DOHH2 (cell line): ENCODE results near the gene YIF1A.

Experiments used
- H3F3A ChIP-seq: fragments of 200-600 bp; sonication (generic), shearing (Covaris generic); 2 replicates; pipeline ENCODE4 v1.6.0; 2016; ENCODE audit warnings: antibody characterized with exemption, mild to moderate bottlenecking; ENCODE audit not compliant: control insufficient read depth, insufficient read depth
- H3K27ac ChIP-seq: fragments of 200-600 bp; sonication (generic); 2 replicates; pipeline ENCODE4 v1.5.1; 2014; ENCODE audit warnings: low read depth, mild to moderate bottlenecking, low read length, moderate library complexity
- H3K27me3 ChIP-seq: fragments of 200-600 bp; sonication (generic); 2 replicates; pipeline ENCODE4 v1.6.1; 2014; ENCODE audit warnings: mild to moderate bottlenecking, low read length, mixed read lengths; ENCODE audit not compliant: control insufficient read depth
- H3K36me3 ChIP-seq: fragments of 200-600 bp; sonication (generic); 2 replicates; pipeline ENCODE4 v1.6.1; 2014; ENCODE audit warnings: mild to moderate bottlenecking, low read length, moderate library complexity, mixed read lengths; ENCODE audit not compliant: control insufficient read depth
- H3K4me1 ChIP-seq: fragments of 200-600 bp; sonication (generic); 2 replicates; pipeline ENCODE4 v1.6.1; 2014; ENCODE audit warnings: mild to moderate bottlenecking, low read length, mixed read lengths; ENCODE audit not compliant: control insufficient read depth
- H3K4me2 ChIP-seq: fragments of 200-600 bp; sonication (generic); 2 replicates; pipeline ENCODE4 v1.6.0; 2014; ENCODE audit warnings: mild to moderate bottlenecking, low read length, moderate library complexity
- H3K4me3 ChIP-seq: fragments of 200-600 bp; sonication (generic); 2 replicates; pipeline ENCODE4 v1.5.1; 2014; ENCODE audit warnings: mild to moderate bottlenecking, low read length, mixed read lengths
- H3K79me2 ChIP-seq: fragments of 200-600 bp; sonication (generic); 2 replicates; pipeline ENCODE4 v1.6.1; 2014; ENCODE audit warnings: mild to moderate bottlenecking, low read length, mixed read lengths; ENCODE audit not compliant: control insufficient read depth
- H3K9me2 ChIP-seq: fragments of 200-600 bp; sonication (generic); replicated peaks from 2 replicates; pipeline ENCODE4 v1.6.1; 2014; ENCODE audit warnings: mild to moderate bottlenecking, low read length, mixed read lengths; ENCODE audit not compliant: control insufficient read depth
- H3K9me3 ChIP-seq: fragments of 200-600 bp; sonication (generic); 2 replicates; pipeline ENCODE4 v1.6.1; 2014; ENCODE audit warnings: antibody characterized with exemption, low read length, mixed read lengths; ENCODE audit not compliant: control insufficient read depth, insufficient read depth
- H4K20me1 ChIP-seq: fragments of 200-600 bp; sonication (generic); 2 replicates; pipeline ENCODE4 v1.6.0; 2014; ENCODE audit warnings: low read depth, mild to moderate bottlenecking, antibody characterized with exemption, low read length, moderate library complexity; ENCODE audit not compliant: control insufficient read depth, insufficient read depth
- CTCF ChIP-seq: fragments of 200-600 bp; sonication (generic); IDR thresholded peaks from one replicate; pipeline ENCODE4 v1.5.1; 2014; ENCODE audit warnings: antibody characterized with exemption, mild to moderate bottlenecking, low read depth, low read length; ENCODE audit not compliant: poor library complexity, severe bottlenecking
- EZH2phosphoT487 ChIP-seq: fragments of 200-600 bp; sonication (generic); IDR thresholded peaks from 2 replicates; pipeline ENCODE4 v1.6.1; 2017; ENCODE audit warnings: borderline replicate concordance, mild to moderate bottlenecking, antibody characterized with exemption, low read length, moderate library complexity, mixed read lengths

The YIF1A gene

DNA sequence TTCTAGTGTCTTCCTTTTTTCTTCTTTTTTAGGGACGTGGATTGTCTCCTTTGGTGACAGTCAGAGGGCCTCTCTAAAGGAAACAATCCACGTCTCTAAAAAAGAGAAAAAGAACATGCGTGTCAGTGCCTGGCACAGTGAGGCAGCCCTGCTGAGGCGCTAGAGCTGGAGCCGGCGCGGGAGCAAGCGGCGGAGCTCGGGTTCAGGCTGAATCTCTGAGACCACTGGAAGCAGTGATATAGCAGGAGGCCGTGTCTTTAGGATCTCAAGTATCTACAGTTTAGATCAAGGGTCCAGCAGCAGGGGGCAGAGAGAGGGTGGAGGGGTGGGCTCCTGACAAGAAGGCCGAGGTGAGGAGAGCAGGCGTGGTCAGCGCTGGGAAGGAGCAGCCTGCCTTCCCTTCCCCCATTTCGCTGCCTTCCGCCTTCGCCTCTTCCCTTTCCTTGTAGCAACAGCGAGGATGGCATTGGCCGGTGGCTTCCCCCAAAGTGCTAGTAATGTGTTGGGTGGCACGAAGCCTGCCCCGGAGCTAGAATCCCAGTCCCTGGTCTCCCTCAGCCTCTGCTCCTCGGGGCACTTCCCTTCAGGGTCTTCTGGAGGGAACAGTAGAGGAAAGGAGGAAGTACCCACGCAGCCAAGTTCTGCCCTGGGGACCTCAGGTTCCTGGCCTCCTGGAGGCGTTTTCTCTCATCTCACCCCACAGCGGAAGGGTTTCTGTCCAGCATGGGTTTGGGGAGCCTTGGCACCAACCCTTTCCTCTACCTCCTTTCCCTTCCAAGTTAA lies 48.8 kb downstream of the YIF1A start:
- Histone ChIP-seq H3K4me1 (no peaks in the 10 kb centered on the region), H3F3A (no peaks in the 10 kb centered on the region), H3K4me2 (no peak overlapping the region)

DNA sequence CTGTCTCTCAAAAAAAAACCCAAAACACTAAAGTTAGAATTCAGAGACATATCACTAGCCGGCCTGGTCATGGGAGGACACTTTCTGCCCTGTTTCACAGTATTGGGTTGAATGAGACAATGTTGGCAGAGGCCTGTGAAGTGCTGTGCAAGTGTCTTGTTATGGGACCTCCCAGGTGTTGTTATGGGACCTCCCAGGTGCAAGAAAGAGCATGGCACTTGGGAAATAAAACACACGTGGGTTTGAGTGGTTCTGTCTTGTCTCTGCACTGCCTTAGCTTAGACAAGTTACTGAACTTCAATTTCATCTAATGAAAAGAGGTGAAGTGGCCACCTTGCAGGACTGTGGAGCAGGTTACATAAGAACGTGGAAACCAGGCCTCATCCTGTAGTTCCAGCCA lies 49.4 kb downstream of the YIF1A start:
- Histone ChIP-seq H3K9me3 (no peaks in the 10 kb centered on the region), H3K9me2 (no peaks in the 10 kb centered on the region), H3K4me3 (no peak overlapping the region), H3K27ac (no peak overlapping the region), H3K4me2 (no peak overlapping the region), H3K36me3 (peaks cover 34% of the 10 kb centered on the region), H3K27me3 (no peaks in the 10 kb centered on the region), H3K79me2 (no peaks in the 10 kb centered on the region), H3K4me1 (no peaks in the 10 kb centered on the region), H4K20me1 (no peaks in the 10 kb centered on the region), H3F3A (no peaks in the 10 kb centered on the region)
- TF ChIP-seq EZH2phosphoT487: no peak
- no peak for TF ChIP-seq CTCF

More for the DNA sequence above, 48.8 kb downstream of the YIF1A start:
- no peak for TF ChIP-seq CTCF
- no peak for TF ChIP-seq EZH2phosphoT487
- H3K79me2 ChIP-seq: no peaks in the 10 kb centered on the region
- H3K9me3 ChIP-seq: no peaks in the 10 kb centered on the region
- H4K20me1 ChIP-seq: no peaks in the 10 kb centered on the region
- H3K27ac ChIP-seq: no peak overlapping the region
- H3K9me2 ChIP-seq: no peaks in the 10 kb centered on the region
- no peaks in the 10 kb centered on the region for H3K27me3 ChIP-seq
- H3K4me3 ChIP-seq: no peak overlapping the region
- peaks cover 34% of the 10 kb centered on the region for H3K36me3 ChIP-seq

DNA sequence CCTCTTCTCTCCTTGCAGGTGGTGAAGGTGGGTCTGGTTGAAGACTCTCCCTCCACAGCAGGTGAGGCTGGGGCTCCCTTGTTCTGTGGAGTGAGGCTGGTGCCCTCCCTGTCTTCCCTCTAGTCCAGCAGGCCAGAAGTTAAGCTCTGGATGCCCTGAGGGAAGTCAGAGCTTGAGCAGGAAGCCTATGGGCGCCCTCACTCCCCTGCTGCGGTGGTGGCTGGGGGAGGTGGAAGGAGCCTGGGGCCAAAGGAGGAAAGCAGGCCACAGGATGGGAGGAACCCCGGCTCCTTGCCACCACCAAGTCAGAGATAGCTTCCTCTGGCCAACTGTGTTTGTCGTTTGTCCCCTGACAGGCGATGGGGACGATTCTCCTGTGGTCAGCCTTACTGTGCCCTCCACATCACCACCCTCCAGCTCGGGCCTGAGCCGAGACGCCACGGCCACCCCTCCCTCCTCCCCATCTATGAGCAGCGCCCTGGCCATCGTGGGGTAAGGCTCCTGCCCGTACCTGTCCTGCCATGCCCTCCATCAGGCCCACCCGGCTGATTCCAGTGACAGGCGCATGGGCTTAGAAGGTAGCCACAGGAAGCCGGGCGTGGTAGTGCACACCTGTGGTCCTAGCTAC lies 50.0 kb downstream of the YIF1A start:
- peaks cover 39% of the 10 kb centered on the region for H3K36me3 ChIP-seq

More for the DNA sequence above, 50.0 kb downstream of the YIF1A start:
- Histone ChIP-seq H3K4me2 (no peak overlapping the region), H3K4me1 (no peaks in the 10 kb centered on the region), H3K27ac (no peak overlapping the region), H3K79me2 (no peaks in the 10 kb centered on the region), H3K4me3 (no peak overlapping the region), H3F3A (no peaks in the 10 kb centered on the region), H3K9me3 (no peaks in the 10 kb centered on the region), H3K27me3 (no peaks in the 10 kb centered on the region), H3K9me2 (no peaks in the 10 kb centered on the region), H4K20me1 (no peaks in the 10 kb centered on the region)
- TF ChIP-seq EZH2phosphoT487 (no peak), CTCF (no peak)
